RWPE1 (cell line): ENCODE results near the gene CCRL2.
"Not testable (repeated sequence)": the region's sequence is repeated elsewhere in the genome, so short reads cannot be mapped to it uniquely, and the experiment has no call there.

Experiments used
- CTCF ChIA-PET: fragments of 350-600 bp; sonication (Branson Sonifier 250); formaldehyde crosslinking; extraction: SDS; loops from one replicate; lab custom pipeline; 2021; lab: Yijun Ruan, JAX
- POLR2A ChIA-PET: fragments of 400-600 bp; formaldehyde crosslinking; extraction: SDS; loops from one replicate; lab custom pipeline; 2020; ENCODE audit warnings: antibody characterized with exemption; ENCODE audit not compliant: low non-redundant PET; lab: Yijun Ruan, JAX
- DNase-seq: peaks from one replicate; pipeline ENCODE4 v3.0.0; 2012; ENCODE audit warnings: low spot score
- H3K27ac ChIP-seq: fragments of 450-650 bp; 2 replicates; pipeline ENCODE4 v1.5.1; 2017
- CTCF ChIP-seq: fragments of 450-650 bp; conservative IDR thresholded peaks from 2 replicates; pipeline ENCODE4 v1.5.1; 2017; ENCODE audit warnings: low read depth, mild to moderate bottlenecking

The CCRL2 gene

DNA sequence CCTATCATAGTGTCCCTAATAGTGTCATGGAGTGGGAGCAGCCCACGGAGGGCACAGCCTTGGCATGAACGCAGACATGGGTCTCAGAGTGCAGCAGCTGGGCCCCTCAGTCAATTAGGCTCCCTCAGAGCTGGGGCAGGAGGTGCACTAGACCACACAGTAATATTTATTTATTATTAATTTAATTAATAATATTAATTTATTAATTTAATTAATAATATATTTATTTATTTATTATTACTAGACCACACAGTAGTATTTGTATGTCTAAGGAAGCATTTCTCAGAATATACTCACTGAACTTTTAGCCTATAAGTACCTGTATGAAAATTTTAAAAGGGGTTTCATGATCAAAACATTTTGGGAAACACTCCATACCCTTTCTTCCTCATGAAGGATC, 5.5 kb upstream of the CCRL2 start:
- ChIA-PET POLR2A (no interaction called here), CTCF (no interaction called here)
- H3K27ac ChIP-seq, result no peak overlapping the region
- TF ChIP-seq CTCF, result no peak
- no peak for DNase-seq

DNA sequence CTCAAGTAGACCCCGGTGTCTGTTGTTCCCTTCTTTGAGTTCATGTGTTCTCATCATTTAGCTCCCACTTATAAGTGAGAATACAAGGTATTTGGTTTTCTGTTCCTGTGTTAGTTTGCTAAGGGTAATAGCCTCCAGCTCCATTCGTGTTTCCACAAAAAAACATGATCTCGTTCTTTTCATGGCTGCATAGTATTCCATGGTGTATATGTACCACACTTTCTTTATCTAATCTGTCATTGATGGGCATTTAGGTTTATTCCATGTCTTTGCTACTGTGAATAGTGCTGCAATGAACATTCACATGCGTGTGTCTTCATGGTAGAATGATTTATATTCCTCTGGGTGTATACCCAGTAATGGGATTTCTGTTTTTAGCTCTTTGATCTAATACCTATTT, 4.2 kb upstream of the CCRL2 start:
- DNase-seq, POLR2A ChIA-PET: not testable (repeated sequence)
- CTCF ChIA-PET, result interaction anchor here (0.7 kb wide), 1 partner anchor 15 kb away, joined by 4 read pairs; no protein-coding TSS in a partner anchor

DNA sequence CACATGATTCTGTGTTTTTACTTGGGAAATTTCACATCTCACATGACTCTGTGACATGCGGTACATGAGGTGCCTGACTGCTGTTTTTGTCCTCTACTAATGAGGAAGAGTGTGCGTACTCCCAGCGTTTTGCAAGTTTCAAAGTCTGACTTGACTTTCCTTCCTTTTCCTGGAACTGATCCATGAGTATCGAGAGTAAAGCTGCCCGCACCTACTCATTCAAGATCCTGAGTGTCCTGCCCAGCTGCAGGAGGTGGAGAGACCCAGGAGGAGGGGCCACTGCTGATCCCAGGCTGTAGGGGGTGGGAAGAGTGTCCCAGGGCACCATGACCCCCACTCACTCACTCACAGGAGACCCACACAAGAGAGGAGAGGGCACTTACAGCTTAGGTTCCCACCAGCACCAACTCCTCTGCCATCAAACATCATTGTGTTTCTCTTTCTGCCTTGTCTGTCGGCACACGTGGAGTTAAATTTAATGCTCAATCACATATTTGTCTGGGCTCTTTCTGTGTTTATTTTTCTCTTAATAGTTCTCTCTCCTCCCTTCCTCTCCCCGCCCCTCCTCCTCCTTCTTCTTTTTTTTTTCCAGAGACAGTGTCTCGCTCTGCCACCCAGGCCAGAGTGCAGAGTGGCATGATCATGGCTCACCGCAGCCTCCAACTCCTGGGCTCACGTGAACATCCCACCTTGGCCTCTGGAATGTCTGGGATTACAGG, 1.6 kb upstream of the CCRL2 start:
- H3K27ac ChIP-seq, result no peak overlapping the region
- no peak for DNase-seq
- ChIA-PET POLR2A (no interaction called here), CTCF (interaction anchor here (0.6 kb wide), 1 partner anchor 204 kb away, joined by 4 read pairs; no protein-coding TSS in a partner anchor)
- TF ChIP-seq CTCF, result no peak

More for the DNA sequence above, 4.2 kb upstream of the CCRL2 start:
- not testable (repeated sequence) for H3K27ac ChIP-seq

- no peak for DNase-seq
- TF ChIP-seq CTCF, result no peak
- no peak overlapping the region for H3K27ac ChIP-seq
- ChIA-PET POLR2A (no interaction called here), CTCF (no interaction called here)
Measured at GRCh38 chr3:46406443-46406787, 644 bp upstream of the CCRL2 start.

DNA sequence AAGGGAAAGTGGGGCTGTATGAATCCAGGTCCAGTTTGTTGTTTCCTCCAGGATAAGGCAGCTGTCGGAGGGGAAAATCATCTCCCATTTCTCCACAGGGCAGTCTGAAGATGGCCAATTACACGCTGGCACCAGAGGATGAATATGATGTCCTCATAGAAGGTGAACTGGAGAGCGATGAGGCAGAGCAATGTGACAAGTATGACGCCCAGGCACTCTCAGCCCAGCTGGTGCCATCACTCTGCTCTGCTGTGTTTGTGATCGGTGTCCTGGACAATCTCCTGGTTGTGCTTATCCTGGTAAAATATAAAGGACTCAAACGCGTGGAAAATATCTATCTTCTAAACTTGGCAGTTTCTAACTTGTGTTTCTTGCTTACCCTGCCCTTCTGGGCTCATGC, 911 bp downstream of the CCRL2 start:
- no peak overlapping the region for H3K27ac ChIP-seq
- ChIA-PET POLR2A (no interaction called here), CTCF (no interaction called here)
- TF ChIP-seq CTCF, result no peak
- DNase-seq, result no peak

DNA sequence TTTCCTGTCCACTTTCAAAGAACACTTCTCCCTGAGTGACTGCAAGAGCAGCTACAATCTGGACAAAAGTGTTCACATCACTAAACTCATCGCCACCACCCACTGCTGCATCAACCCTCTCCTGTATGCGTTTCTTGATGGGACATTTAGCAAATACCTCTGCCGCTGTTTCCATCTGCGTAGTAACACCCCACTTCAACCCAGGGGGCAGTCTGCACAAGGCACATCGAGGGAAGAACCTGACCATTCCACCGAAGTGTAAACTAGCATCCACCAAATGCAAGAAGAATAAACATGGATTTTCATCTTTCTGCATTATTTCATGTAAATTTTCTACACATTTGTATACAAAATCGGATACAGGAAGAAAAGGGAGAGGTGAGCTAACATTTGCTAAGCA, 1.8 kb downstream of the CCRL2 start:
- POLR2A ChIA-PET, result no interaction called here
- TF ChIP-seq CTCF, result no peak
- CTCF ChIA-PET, result no interaction called here
- DNase-seq, result no peak
- H3K27ac ChIP-seq, result no peak overlapping the region

DNA sequence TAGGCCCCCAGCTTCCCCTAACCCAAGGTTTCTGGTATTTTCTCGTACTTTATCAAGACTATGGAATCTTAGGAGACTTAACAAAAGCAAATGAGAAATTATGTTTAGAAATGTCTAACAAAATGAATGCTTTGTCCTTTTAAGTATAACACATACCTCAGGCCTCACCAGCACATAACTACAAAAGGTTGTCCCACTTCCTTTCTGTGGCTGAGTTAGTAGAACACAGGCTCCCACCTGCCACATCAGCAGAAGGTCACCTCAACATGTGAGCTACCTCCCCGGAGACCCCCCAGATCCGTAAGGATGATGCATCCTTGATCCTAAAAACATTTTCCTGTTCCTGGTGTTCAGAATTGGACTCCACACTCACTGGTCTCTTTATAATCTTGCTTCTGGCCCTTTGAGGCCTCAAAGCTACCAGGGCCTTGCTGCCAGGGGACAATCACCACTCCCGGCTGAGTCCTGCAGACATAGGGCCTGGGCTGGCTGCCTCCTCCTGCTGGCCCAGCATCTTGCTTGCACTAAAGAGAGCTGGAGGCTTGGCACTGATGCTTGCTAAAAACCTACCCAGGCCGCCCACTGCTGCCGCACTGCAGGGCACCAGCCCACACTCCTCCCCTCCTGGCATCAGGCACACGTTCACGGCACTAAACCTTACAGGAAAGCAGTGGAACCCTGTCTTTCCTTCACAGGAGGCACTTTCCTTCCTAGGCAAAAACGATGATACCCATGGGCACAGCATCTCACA, 2.9 kb downstream of the CCRL2 start:
- CTCF ChIA-PET, result no interaction called here
- H3K27ac ChIP-seq, result no peak overlapping the region
- POLR2A ChIA-PET, result no interaction called here
- TF ChIP-seq CTCF, result no peak
- no peak for DNase-seq
